ENCODE measurements around the gene ZAR1L. TPM values are rescaled to one million over a fixed set of nuclear protein-coding genes. Genes with fewer than 3 reads are reported as not detected.

ZAR1L gene
- total and polyA plus RNA-seq, 2 experiments from 2014 or later: 0.31 to 0.56 TPM

- no peak overlapping the region for H3K4me3 Mint-ChIP-seq
- Histone ChIP-seq H3K4me3 (no peak overlapping the region), H3K9me2 (ENCODE audit: insufficient read depth) (no peaks in the 10 kb centered on the region), H3K79me2 (replicated peaks; ENCODE audit: insufficient read depth) (no peaks in the 10 kb centered on the region), H3K36me3 (ENCODE audit: insufficient read depth) (no peaks in the 10 kb centered on the region), H3K27me3 (ENCODE audit: insufficient read depth) (no peaks in the 10 kb centered on the region), H3K27ac (ENCODE audit: low read depth) (no peak overlapping the region), H3K4me1 (ENCODE audit: insufficient read depth) (no peaks in the 10 kb centered on the region; the same call in 1 of the 2 replicates), H2AFZ (peak overlapping the region; percentile 58), H4K20me1 (replicated peaks; ENCODE audit: insufficient read depth) (no peaks in the 10 kb centered on the region), H3K4me2 (no peak overlapping the region), H3F3A (replicated peaks; ENCODE audit: low read depth) (no peaks in the 10 kb centered on the region)
- H3K27ac Mint-ChIP-seq: no peak overlapping the region
- peaks cover 9% of the 10 kb centered on the region for H3K27me3 Mint-ChIP-seq (ENCODE audit: insufficient read depth, low read depth, poor library complexity)
- TF ChIP-seq CREB1 (CRISPR knock-in tag; IDR thresholded peaks at IDR 0.05; ENCODE audit: low read depth) (no peak), POLR2AphosphoS5 (IDR thresholded peaks at IDR 0.05; ENCODE audit: low read depth) (no peak), EZH2 (IDR thresholded peaks at IDR 0.05; ENCODE audit: low read depth, unreplicated experiment) (no peak), ETS1 (IDR thresholded peaks at IDR 0.05) (no peak), JUNB (IDR thresholded peaks at IDR 0.05; ENCODE audit: unreplicated experiment) (no peak), EZH2phosphoT487 (IDR thresholded peaks at IDR 0.05; ENCODE audit: unreplicated experiment) (no peak), ZNF331 (CRISPR knock-in tag; IDR thresholded peaks at IDR 0.05; ENCODE audit: low read depth) (no peak)
- TF ChIP-seq, protein P1, sequence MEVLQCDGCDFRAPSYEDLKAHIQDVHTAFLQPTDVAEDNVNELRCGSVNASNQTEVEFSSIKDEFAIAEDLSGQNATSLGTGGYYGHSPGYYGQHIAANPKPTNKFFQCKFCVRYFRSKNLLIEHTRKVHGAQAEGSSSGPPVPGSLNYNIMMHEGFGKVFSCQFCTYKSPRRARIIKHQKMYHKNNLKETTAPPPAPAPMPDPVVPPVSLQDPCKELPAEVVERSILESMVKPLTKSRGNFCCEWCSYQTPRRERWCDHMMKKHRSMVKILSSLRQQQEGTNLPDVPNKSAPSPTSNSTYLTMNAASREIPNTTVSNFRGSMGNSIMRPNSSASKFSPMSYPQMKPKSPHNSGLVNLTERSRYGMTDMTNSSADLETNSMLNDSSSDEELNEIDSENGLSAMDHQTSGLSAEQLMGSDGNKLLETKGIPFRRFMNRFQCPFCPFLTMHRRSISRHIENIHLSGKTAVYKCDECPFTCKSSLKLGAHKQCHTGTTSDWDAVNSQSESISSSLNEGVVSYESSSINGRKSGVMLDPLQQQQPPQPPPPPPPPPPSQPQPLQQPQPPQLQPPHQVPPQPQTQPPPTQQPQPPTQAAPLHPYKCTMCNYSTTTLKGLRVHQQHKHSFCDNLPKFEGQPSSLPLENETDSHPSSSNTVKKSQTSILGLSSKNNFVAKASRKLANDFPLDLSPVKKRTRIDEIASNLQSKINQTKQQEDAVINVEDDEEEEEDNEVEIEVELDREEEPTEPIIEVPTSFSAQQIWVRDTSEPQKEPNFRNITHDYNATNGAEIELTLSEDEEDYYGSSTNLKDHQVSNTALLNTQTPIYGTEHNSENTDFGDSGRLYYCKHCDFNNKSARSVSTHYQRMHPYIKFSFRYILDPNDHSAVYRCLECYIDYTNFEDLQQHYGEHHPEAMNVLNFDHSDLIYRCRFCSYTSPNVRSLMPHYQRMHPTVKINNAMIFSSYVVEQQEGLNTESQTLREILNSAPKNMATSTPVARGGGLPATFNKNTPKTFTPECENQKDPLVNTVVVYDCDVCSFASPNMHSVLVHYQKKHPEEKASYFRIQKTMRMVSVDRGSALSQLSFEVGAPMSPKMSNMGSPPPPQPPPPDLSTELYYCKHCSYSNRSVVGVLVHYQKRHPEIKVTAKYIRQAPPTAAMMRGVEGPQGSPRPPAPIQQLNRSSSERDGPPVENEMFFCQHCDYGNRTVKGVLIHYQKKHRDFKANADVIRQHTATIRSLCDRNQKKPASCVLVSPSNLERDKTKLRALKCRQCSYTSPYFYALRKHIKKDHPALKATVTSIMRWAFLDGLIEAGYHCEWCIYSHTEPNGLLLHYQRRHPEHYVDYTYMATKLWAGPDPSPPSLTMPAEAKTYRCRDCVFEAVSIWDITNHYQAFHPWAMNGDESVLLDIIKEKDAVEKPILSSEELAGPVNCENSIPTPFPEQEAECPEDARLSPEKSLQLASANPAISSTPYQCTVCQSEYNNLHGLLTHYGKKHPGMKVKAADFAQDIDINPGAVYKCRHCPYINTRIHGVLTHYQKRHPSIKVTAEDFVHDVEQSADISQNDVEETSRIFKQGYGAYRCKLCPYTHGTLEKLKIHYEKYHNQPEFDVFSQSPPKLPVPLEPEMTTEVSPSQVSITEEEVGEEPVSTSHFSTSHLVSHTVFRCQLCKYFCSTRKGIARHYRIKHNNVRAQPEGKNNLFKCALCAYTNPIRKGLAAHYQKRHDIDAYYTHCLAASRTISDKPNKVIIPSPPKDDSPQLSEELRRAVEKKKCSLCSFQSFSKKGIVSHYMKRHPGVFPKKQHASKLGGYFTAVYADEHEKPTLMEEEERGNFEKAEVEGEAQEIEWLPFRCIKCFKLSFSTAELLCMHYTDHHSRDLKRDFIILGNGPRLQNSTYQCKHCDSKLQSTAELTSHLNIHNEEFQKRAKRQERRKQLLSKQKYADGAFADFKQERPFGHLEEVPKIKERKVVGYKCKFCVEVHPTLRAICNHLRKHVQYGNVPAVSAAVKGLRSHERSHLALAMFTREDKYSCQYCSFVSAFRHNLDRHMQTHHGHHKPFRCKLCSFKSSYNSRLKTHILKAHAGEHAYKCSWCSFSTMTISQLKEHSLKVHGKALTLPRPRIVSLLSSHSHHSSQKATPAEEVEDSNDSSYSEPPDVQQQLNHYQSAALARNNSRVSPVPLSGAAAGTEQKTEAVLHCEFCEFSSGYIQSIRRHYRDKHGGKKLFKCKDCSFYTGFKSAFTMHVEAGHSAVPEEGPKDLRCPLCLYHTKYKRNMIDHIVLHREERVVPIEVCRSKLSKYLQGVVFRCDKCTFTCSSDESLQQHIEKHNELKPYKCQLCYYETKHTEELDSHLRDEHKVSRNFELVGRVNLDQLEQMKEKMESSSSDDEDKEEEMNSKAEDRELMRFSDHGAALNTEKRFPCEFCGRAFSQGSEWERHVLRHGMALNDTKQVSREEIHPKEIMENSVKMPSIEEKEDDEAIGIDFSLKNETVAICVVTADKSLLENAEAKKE (CRISPR knock-in tag; IDR thresholded peaks at IDR 0.05): no peak
- TF ChIP-seq, protein P2, sequence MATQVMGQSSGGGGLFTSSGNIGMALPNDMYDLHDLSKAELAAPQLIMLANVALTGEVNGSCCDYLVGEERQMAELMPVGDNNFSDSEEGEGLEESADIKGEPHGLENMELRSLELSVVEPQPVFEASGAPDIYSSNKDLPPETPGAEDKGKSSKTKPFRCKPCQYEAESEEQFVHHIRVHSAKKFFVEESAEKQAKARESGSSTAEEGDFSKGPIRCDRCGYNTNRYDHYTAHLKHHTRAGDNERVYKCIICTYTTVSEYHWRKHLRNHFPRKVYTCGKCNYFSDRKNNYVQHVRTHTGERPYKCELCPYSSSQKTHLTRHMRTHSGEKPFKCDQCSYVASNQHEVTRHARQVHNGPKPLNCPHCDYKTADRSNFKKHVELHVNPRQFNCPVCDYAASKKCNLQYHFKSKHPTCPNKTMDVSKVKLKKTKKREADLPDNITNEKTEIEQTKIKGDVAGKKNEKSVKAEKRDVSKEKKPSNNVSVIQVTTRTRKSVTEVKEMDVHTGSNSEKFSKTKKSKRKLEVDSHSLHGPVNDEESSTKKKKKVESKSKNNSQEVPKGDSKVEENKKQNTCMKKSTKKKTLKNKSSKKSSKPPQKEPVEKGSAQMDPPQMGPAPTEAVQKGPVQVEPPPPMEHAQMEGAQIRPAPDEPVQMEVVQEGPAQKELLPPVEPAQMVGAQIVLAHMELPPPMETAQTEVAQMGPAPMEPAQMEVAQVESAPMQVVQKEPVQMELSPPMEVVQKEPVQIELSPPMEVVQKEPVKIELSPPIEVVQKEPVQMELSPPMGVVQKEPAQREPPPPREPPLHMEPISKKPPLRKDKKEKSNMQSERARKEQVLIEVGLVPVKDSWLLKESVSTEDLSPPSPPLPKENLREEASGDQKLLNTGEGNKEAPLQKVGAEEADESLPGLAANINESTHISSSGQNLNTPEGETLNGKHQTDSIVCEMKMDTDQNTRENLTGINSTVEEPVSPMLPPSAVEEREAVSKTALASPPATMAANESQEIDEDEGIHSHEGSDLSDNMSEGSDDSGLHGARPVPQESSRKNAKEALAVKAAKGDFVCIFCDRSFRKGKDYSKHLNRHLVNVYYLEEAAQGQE (IDR thresholded peaks at IDR 0.05; ENCODE audit: unreplicated experiment): no peak
- ATAC-seq (no peak), DNase-seq (ENCODE audit: low spot score) (no peak)
- no peaks in the 10 kb centered on the region for H3K36me3 Mint-ChIP-seq (ENCODE audit: low read depth)
- H3K9me3 Mint-ChIP-seq: no peaks in the 10 kb centered on the region
- H3K4me1 Mint-ChIP-seq: peaks cover 7% of the 10 kb centered on the region
Observed at GRCh38 chr13:32311188-32311897, 3.8 kb downstream of the ZAR1L start.
